GM18519 (cell line): Measurements from ENCODE around the gene SLC25A33.
A peak's percentile ranks its signal among the peaks of the same experiment; 100 is the strongest.
"Not testable (repeated sequence)": the region's sequence is repeated elsewhere in the genome, so short reads cannot be mapped to it uniquely, and the experiment has no call there.

Experiments used
- ATAC-seq: cut with Tn5 transposase; IDR thresholded peaks from one replicate; pipeline ENCODE4 v1.9.1; 2021; ENCODE audit warnings: mild to moderate bottlenecking, moderate library complexity; ENCODE audit not compliant: unreplicated experiment, low FRiP score

SLC25A33 gene, protein sequence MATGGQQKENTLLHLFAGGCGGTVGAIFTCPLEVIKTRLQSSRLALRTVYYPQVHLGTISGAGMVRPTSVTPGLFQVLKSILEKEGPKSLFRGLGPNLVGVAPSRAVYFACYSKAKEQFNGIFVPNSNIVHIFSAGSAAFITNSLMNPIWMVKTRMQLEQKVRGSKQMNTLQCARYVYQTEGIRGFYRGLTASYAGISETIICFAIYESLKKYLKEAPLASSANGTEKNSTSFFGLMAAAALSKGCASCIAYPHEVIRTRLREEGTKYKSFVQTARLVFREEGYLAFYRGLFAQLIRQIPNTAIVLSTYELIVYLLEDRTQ

DNA sequence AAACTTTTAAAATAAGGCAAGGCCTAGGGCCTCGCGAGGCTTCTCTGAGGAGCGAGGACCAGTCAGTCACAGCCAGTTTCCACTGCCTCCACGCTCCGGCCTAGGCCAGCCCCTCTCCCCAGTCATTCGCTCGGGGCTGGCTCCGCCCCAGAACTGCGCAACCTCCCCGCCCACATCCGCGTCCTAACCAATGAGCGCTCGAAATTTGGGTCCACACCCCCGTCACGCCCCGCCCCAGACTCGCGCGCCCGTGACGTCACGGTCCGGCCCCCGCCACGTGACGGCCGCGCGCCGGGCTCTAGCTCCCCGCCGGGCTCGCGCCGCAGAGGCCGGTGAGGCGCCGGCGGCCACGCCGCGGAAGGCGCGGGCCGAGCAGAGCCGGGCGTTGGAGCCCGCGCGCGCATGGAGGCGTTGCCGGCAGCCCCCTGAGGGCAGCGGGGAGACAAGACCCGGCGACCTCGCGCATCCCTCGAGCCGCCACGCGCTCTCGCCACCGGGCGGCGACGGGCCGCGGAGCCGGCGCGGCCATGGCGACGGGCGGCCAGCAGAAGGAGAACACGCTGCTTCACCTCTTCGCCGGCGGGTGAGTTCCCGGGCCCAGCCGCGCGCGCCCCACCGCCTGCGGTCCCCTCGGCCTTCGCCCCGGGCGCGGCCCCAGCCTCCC, at the start of gene SLC25A33:
TSS of gene SLC25A33 (plus strand) at position 301 of the 664 bp plus-strand sequence. CDS start at position 528, 227 bp downstream.
- ATAC-seq = peak; percentile 83

DNA sequence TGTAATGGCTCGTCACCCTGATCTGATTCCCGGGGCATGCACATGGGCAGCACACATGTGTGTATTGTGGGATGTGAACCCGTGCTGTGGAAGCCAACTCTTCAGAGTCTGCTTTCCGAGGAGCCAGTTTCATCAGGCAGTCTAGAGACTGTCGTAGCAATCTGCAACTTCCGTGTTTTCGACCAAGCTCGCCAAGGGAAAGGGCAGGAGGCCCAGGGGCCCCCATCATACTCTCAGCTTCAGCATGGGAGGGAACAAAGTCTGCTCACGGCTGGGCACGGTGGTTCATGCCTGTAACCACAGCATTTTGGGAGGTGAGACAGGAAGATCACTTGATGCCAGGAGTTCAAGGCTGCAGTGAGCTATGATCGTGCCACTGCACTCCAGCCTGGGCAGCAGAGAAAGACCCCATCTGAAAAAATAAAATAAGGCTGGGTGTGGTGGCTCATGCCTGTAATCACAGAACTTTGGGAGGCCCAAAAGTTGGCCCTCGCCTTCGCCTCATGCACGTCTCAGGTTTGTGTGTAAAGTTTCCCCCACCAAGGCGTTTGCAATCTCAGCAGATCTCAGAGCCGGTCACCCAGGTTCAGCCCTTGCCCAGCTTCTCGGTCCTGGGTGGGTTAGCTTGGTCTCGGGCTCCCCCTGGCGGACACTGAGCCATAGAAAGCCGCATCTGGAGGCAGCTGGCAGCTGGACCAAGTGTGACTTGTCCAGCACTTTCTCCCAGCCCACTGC, 48.5 kb upstream of the SLC25A33 start:
- no peak for ATAC-seq

DNA sequence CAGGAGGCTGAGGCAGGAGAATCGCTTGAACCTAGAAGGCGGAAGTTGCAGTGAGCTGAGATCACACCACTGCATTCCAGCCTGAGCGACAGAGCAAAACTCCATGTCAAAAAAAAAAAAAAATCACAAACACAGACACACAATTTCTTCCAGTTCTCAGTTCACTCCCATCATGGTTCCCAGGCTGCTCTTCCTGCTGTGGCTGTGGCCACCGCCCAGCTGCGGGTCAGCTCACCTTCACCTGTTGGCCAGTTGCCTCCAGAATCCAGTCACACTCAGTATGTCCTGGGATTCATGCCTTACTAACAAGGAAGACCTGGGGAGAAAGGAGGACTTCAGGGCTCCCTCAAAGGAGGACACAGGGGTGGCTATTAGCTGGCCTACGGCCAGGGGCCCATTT, 45.9 kb upstream of the SLC25A33 start:
- no peak for ATAC-seq

DNA sequence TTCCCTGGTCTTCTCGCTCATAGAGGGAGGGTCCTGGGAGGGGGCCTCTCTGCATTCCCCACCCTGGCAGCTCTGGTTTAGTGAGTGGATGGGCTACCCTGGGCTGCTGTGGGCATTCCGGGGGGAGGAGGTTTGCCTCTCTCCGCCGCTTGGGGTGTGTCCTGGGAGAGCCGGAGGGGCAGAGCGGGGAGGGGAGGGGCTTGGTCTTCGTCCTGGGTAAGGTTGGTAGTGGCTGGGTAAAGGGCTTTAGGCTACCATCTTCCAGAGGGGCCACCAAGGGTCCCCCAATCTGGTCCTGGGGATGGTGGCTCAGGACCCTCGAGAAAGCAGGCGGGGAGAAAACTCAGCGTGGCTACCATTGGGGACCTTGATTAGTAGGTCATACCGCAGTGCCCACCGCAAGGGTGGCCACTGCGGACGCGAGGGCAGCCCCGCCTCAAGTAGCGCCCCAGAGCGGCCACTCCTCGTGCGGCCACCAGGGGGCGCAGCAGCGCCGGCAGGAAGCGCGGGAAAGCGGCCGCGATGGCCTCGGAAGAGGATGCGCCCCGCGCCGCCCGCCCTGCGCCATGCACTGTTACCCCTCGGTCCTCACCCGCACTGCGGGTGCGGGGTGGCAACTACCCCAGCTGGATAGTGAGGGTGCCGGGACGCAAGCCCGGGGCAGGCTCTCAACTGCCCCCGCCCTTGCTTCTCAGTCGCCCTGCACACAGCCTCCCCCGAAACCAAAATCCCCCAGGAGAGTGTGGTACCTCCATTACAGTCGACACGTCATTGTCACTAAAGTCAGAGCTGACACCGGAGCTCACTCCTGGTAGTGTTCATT, 44.1 kb upstream of the SLC25A33 start:
- ATAC-seq = no peak

DNA sequence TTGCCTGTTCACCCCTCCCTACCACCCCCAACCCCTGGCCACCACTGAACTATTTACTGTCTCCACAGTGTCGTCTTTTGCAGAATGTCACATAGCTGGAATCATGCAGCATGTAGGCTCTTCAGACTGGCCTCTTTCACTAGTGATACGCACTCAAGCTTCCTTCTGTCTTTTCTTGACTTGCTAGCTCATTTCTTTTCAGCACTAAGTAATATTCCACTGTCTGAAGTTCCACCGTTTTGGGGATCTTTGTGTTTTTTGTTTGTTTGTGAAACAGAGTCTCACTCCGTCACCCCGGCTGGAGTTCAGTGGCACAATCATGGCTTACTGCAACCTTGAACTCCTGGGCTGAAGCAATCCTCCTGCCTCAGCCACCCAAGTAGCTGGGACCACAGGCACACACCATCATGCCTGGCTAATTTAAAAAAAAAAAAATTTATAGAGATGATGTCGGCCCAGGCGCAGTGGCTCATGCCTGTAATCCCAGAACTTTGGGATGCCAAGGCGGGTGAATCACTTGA, 43.4 kb upstream of the SLC25A33 start:
- no peak for ATAC-seq

DNA sequence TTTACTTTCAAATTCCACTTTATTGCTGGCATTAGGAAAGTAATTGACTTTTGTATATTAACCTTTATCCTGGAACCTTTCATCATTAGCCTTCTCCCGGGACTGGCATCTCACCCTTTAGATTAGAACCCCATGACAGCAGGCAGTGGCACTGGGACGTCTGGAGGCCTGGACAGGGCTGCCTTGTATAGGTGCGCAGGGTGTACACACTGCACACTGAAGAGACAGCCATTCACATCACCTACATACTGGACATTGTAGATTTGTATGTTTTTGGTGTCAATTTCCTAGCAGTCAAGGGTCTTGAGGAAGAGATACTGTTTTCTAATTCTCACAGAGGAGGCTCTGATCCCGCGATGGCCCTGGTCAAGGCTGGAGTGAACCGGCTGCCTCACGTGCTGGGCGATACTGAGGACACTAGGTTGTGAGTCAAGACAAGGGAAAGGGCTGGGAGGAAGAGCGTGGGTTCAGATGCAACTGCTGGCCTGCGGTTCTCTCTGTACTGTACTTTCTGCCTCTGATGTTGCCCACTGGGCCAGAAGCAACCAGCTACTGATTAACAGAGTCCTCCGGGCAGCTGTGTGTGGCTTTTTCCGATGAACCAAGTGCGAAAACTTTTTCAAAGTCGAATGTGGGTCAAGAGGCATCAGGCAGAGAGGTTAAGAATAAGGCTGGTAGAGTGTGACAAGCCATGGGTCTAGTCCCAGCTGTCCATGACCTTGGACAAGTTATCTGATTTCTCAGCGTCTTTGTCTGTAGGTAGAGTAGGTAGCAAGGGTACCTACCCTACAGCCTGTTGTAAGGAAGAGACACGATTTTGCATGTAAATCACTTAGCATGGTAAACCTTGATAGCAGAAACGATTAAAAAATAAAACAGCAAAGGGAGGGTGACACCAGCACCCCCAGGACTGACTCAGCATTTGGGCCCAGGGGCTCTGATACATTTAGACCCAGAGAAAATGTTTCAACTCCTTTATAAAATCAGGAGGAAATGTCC, 38.2 kb upstream of the SLC25A33 start:
- no peak for ATAC-seq

DNA sequence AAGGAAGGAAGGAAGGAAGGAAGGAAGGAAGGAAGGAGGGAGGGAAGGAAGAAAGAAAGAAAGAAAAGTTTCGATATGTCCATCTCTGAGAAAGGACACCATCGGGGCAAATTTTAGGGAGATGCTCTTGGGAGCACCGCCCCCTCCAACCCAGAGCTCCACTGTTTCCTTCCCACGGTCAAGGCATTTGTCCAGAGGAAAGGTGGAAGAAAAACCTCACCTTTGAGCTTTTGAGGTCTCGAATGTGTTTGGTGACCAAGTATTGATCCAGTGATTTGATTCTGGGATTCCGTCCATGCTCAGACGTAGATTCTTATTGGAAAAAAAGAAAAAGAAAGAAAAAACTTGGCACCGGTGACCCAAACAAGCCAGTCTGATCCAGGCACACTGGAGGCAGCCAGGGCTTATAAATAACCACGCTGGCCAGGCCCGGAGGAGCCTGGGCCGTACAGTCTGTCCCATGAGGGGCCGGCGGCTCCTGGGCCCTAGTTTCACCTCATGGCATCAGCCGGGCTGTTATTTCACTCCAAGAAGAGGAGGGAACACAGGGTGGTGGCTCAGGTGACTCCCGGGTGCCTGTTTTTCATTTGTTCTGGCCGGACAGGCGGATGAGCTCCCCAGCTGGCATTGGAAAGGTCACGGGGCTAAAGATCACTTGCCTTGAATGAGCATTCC, 36.1 kb upstream of the SLC25A33 start:
- ATAC-seq = no peak

DNA sequence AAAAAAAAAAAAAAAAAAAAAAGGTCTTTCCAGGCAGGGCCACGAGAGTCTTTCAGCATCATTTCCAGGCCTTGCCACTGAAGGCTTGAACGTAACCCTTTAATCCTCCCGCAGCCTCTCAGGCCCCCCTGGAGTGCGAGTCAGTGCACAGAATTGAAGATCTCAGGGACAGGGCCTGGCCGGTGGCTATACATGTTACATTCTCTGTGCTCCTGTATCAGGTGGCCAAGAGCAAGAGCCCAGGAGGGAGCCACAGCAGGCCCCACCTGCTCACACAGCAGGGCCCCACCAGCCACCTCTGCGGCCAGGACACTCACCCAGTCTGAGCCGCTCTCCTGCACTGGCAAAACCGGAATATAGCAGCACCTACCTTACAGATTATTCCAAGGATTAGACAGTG, 34.1 kb upstream of the SLC25A33 start:
- no peak for ATAC-seq

DNA sequence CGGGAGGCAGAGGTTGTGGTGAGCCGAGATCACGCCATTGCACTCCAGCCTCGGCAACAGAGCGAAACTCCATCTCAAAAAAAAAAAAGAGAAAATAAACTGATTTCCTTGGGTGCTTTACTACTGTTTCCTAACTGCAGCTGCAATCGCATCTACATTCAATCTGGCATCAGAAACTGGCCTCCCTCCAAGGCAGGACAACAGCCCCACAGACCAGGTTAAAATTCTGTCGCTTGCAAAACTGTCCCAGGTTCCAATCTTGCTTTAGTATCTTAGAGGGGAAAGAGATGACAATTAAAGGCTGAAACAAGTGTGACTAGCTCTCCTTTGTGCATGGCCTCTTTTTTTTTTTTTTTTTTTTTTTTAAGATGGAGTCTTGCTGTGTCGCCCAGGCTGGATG, 32.4 kb upstream of the SLC25A33 start:
- no peak for ATAC-seq

DNA sequence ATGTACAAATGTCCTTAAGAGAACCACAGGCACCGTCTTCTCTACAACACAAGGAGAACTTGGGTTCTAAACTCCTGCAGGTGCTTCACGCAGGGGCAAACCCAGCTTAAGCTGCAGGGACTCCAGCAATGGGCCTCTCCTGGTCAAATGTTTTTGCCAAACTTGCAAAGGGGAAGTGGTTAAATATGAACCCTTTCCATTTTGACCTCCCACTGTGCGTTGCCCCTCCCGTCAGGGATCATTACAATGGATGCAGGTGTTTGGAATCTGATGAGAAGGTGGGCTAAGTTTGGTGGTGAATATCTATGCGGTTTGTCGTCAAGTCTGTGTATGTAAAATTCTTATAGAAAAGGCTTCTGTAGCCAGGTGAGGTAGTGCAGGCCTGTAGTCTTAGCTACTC, 29.1 kb upstream of the SLC25A33 start:
- ATAC-seq = no peak

DNA sequence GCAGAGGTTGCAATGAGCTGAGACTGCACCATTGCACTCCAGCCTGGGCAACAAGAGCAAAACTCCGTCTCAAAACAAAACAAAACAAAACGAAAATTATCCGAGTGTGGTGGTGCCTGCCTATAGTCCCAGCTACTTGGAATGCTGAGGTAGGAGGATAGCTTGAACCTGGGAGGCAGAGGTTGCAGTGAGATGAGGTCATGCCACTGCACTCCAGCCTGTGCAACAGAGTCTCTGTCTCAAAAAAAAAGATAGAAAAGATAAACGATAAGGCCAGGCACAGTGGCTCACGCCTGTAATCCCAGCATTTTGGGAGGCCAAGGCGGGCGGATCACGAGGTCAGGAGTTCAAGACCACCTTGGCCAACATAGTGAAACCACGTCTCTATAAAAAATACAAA, 23.7 kb upstream of the SLC25A33 start:
- ATAC-seq = not testable (repeated sequence)

DNA sequence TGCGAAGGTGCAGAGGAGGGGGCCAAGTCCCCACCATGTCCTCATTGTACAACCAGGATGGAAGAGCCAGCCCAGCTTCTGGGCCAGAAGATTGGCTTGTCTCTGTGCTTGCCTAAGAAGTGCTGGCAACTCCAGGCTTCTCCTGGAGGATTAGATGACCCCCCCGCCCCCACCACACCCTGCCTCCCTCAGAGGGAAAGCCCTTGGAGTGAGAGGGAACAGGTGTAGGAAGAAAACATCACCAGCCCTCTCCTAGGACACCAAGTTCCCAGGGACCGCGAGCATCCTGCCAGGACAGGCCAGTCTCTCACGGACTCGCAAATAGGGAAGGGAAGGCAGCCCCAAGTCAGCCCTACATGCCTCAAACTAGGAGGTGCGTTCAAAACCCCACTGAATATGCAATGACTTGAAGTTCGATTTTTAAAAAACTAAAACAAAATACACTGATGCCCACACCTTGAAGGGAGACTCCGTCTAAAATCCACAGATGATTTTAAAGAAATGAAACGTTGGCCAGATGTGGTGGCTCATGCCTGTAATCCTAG, 20.7 kb upstream of the SLC25A33 start:
- no peak for ATAC-seq

DNA sequence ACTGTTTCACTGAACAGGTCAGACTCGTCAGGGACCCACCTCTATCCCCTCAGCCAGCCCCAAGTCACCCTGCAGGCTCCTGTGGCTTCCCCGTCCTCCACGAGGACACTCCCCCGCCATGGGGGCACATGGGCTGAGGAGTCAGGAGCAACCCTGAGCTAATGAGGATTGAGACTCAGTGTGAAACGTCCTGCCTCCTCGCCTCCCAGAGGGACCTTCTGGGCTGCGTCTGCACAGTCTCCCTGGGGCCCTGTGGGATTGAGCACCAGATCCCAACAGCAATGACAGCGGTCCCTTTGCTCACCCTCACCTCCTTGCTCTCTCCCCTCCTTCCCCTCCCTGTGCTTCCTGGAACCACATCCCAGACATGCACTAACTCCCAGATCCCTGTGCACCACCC, 18.9 kb upstream of the SLC25A33 start:
- ATAC-seq = no peak

DNA sequence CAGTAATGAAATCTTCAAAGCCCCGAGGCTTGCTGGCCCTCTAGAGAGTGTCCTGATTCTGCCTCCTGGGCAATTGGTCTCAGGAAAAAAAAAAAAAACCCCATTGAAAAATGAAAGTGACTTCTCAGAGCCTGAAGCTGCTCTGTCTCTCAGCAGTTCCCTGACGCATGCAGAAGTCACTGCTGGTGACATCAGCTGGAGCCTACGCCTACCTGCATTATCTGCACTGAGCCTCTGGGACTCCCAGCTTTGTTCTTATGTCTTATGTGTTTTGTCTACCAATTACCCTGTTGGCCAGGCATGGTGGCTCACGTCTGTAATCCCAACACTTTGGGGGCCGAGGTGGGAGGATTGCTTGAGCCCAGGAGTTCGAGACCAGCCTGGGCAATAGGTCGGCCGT, 10.1 kb upstream of the SLC25A33 start:
- no peak for ATAC-seq

DNA sequence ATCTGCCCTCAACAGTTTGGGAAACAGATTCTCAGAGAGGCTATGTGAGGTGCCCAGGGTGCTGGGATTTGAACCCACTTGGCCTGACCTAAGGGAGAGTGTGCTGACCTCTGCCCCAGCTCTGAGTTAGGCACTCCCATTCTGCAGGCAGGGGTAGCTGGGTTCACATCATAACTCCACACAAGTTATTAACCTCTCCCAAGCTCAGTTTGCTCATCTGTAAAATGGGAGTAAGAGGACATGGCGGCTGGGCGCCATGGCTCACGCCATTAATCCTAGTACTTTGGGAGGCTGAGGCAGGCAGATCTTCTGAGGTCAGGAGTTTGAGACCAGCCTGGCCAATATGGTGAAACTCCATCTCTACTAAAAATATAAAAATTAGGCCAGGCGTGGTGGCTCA, 8.9 kb upstream of the SLC25A33 start:
- no peak for ATAC-seq

DNA sequence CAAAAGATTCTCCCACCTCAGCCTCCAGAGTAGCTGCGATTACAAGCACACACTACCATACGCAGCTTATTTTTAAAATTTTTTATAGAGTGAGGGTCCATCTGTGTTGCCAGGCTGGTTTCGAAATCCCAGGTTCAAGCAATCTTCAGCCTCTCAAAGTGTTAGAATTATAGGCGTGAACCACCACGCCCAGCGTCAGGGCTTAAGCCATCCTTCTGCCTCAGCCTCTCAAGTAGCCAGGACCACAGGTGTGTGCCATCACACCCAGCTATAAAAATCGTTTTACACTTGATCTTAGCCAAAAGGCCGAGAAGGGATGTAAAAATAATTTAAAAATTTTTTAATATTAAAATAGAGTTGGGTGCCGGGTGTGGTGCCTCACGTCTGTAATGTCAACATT, 4.3 kb upstream of the SLC25A33 start:
- no peak for ATAC-seq

DNA sequence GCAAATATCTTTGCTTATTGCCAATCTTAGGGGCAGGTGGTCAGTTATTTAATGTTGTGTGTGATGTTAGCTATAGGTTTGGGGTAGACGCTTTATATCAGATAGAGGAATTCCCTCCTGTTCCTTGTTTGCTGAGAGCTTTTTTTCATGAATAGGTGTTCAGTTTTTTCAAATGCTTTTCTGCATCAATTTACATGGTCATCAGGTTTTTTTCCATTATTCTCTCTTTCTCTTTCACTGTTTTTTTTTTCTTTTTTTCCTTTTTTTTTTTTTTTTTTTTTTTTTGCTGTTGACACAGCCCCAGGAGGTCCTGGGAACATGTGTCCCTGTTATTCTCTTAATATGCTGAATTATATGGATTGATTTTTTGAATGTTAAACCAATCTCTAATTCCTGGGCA, 3.0 kb upstream of the SLC25A33 start:
- ATAC-seq = no peak

DNA sequence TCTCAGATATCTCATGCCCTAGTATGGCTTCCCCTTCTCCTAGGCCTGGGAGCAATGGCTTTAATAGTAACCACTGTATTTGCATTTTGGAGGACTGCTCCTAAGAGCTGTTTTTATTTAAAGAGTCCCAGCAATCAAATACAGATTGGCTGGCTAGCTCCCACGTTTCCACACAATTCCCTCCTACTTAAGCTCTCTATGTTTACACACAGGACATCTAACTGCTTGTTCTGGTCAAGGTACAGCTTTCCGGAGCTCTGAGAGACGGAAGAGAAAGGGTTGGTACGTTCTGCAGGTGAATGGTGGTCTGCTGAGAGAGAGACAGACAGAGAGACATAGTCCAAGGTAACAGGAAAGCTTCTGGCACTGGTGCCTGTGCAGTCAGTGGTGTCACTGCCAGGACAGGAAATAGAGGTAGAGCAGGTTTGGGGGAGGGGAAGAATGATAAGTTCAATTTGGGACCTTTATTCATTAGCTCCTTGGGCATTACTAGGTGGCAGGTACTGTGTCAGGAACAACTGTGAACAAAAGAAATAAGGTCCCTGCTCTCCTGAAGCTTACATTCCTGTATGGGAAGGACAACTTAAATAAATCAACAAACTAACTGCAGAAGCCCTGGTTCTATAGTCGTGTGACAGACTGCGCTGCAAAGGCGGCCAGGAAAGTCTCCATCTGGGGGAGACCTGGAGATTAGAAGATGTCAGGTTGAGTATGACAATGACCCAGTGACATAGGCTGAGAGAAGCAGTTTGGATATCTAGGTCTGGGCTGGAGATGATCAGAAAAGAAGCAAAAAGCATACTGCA, 1.2 kb upstream of the SLC25A33 start:
- no peak for ATAC-seq
